ENCODE data around the gene ZNF81.
"Not testable (repeated sequence)": the region's sequence is repeated elsewhere in the genome, so short reads cannot be mapped to it uniquely, and the experiment has no call there.

Gene ZNF81

DNA sequence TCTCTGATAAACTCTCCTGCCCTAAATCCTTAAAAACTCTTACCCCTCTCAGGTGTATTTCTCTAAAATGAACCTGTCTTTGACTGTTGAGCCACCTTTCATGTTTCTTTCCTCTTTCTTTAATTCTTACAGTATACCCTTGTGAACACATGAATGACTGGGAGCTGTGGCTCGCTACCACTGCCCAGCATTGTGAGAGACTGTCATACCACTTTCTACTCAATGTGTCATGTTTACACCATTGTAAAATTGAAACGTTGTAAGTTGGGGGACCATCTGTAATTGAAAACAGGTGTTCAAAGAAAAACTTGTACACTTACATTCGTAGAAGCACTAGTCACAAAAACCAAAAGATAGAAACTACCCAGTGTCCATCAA lies 100.2 kb downstream of the ZNF81 start:
- no peak for DNase-seq

DNA sequence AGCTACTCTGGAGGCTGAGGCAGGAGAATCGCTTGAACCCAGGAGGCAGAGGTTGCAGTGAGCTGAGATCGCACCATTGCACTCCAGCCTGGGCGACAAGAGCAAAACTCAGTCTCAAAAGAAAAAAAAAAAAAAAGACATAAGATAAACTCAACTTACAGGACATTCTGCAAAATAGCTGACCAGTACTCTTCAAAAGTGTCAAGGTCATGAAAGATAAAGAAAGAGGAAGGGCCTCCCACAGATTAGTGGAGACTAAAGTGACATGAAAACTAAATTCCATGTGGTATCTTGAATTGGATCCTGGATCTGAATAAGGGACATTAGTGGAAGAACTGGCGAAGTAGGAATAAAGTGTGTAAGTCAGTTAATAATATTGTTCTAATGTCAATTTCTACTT lies 103.7 kb downstream of the ZNF81 start:
- DNase-seq, result no peak

DNA sequence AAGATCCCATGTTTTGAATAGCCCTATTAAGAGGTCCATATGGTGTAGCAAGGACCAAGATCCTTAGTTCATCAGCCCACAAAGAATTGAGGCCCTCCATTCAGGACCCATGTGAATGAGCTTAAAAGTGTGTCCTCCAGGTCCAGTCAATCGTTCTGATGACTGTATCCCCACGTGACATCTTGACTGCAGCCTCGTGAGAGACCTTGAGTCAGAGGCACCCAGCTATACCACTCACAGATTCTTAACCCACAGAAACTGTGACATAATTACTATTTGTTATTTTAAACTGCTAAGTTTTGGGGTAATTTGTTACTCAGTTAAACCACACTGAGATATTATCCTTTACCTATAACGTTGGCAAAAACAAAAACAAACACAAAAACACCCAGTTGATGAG lies 104.7 kb downstream of the ZNF81 start:
- no peak for DNase-seq

- not testable (repeated sequence) for DNase-seq
Measured at GRCh38 chrX:47955295-47955694, 118.6 kb downstream of the ZNF81 start.

- DNase-seq, result no peak
Measured at GRCh38 chrX:47956016-47956415, 119.3 kb downstream of the ZNF81 start.

- not testable (repeated sequence) for DNase-seq
Measured at GRCh38 chrX:47958206-47958605, 121.5 kb downstream of the ZNF81 start.

DNA sequence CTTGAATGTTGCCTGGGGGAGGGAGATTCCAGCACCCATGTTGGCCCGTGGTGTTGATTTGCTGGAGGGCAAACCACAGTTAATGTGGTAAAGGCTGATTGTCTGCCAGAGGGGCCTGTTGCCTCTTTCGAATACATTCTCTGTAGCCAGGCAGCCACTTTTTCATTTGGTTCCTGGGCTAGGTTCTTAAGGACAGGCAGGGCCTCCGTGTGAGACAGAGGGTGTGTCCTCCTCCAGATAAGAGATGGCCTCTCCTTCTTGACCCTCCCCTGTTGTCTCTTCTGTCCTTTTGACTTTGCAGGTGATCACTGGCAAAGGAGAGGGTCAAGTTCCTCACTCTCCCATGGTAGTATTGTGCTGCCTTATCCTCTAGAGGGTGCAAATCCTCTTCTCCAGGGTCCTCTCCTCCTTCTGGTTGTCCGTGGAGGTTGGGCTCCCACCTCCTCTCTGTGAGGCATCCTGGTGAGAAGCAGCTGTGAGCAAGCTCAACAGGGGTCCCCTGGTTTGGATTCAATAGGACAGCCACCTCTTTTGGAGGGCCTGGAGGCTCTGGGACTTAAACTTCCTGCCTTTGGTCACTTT lies 122.2 kb downstream of the ZNF81 start:
- DNase-seq, result no peak

DNA sequence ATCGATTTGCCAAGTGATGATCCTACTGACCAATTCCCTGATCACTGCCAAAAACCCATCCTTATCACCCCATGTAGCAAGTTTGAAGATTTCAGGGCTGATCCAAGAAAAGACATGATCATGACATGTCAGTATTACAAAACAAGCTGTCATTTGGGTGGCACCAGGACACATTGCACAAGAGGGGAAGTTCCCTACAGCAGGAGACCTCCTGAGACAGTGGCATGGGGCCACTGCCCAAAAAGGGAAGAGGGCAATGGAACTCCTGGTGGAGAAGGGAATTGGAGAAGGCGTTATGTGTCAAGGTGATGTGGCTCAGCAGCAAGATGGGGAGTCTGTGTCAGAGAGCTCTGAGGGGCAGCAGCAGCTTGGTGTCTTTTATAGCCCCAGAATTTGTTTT lies 123.7 kb downstream of the ZNF81 start:
- DNase-seq, result no peak

GRCh38 chrX:47961830-47962229 lies 125.1 kb downstream of the ZNF81 start:
- DNase-seq, result not testable (repeated sequence)

DNA sequence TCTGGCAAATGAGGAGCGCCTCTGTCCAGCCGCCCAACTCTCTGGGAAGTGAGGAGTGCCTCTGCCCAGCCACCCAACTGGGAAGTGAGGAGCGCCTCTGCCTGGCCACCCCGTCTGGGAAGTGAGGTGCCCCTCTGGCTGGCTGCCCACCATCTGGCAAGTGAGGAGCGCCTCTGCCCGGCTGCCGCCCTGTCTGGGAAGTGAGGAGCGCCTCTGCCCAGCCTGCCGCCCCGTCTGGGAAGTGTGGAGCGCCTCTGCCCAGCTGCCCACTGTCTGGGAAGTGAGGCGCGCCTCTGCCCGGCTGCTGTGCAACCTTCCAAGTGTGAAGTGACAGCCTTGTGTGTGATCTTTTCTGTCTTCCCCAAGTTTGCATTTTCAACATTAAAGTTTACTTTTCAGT lies 128.8 kb downstream of the ZNF81 start:
- not testable (repeated sequence) for DNase-seq

Data from DMS79 treated with DMSO at 0.1 percent for 48 hours (cell line).